GM21528 (cell line): ENCODE results near the gene IDH3G.
"Not testable (repeated sequence)": the region's sequence is repeated elsewhere in the genome, so short reads cannot be mapped to it uniquely, and the experiment has no call there.

ENCODE experiments used
- ATAC-seq: cut with Tn5 transposase; IDR thresholded peaks from one replicate; pipeline ENCODE4 v1.9.1; 2021; ENCODE audit warnings: mild to moderate bottlenecking, moderate library complexity; ENCODE audit not compliant: unreplicated experiment, low FRiP score

IDH3G gene

GRCh38 chrX:153794018-153794896 is at the start of gene IDH3G, which contains the start of gene SSR4:
Gene IDH3G (minus strand): TSS chrX:153794375. CDS start chrX:153794326, 49 bp downstream.
Gene SSR4 (plus strand): TSS chrX:153794668. CDS start chrX:153794688, 20 bp downstream.
- ATAC-seq: peak; percentile 85

DNA sequence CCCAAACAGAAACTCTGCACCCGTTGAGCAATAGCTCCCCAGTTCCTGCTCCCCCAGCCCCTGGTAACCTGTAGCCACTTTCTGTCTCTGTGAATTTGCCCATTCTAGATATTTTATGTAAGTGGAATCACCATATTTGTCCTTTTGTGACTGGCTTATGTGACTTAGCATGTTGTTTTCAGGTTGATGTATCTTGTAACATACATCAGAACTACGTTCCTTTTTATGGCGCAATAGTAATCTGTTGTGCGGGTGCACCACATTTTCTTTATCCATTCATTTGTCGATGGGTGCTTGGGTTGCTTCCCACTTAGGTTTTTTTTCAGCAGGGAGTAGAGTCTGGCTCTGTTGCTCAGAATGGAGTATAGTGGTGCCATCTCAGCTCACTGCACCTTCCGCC is 42.7 kb upstream of the IDH3G start:
- ATAC-seq: no peak

- ATAC-seq: no peak
Measured at GRCh38 chrX:153832728-153833127, 38.6 kb upstream of the IDH3G start.

DNA sequence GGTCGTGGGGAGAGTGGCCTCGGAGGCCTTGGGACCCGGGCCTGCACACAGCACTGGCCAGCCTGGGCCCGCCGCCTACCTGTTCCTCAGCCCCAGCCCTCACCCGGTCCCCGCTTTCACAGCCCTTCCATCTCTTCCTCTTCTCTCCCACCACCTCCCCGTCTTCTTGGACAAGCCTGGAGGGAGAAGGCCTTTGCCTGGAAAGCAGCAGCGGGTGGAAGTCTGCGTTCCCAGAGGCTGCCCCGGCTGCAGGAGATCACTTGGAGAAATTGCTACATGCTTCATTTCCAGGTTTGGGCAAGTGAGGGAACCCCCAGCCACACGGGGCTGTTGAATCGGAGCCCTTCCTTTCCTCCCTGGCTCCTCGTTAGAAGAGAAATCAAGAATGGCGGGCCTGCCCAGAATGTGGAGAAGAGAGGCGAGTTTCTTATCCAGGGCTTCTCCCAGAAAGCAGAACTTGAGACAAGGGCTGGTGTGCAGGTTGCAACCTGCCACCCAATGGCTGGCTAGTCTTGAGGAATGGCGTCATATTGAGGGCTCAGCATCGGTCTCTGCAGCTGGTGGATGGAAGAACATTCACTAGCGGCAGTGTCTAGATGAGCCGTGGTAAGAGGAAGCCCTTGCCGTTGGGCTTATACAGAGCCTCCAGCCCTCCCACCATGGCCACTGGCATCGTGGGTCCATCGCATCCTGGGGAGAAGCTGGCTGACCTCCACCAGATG is 37.4 kb upstream of the IDH3G start:
- no peak for ATAC-seq

- ATAC-seq: no peak
Measured at GRCh38 chrX:153830640-153831428, 36.7 kb upstream of the IDH3G start.

- no peak for ATAC-seq
Measured at GRCh38 chrX:153829799-153830639, 35.8 kb upstream of the IDH3G start, which contains the start of gene PDZD4. Gene PDZD4 (minus strand): TSS chrX:153830544. CDS start chrX:153830298, 246 bp downstream.

- no peak for ATAC-seq
Measured at GRCh38 chrX:153829549-153829798, 35.3 kb upstream of the IDH3G start.

- no peak for ATAC-seq
Measured at GRCh38 chrX:153828723-153829548, 34.8 kb upstream of the IDH3G start.

GRCh38 chrX:153828308-153828707 is 34.1 kb upstream of the IDH3G start:
- no peak for ATAC-seq

- ATAC-seq: no peak
Measured at GRCh38 chrX:153827903-153828302, 33.7 kb upstream of the IDH3G start.

DNA sequence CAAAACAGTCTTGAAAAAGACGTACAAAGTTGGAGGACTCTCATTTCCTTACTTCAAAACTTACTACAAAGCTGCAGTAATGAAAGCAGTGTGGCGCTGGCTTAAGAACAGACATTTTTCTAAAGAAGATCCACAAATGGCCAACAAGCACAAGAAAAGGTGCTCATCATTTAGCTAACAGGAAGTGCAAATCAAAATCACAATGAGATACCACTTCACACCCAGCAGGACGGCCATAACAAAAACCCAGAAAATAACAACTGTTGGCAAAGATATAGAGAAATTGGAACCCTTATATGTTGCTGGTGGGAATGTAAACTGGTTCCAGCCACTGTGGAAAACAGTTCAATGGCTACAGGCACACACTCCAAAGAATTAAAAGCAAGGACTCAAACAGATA is 32.8 kb upstream of the IDH3G start:
- ATAC-seq: no peak

DNA sequence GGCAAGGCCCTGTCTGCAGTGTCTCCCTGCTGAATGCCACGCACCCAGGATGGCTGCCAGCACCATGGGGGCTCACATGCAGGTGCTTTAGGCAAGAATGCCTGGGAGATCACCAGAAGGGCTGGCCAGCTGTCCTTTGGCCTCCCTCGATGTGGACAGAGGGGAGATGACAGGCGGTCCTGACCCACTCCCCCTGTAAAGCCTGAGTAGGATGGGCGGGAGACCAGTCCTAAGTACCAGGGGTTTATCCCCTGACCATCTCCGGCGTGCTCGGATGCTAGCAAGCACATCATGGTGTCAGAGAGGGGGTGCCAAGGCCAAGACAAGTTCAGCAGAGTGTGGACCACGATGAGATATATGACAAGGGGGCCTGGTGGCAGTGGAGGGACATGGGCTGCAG is 30.9 kb upstream of the IDH3G start:
- no peak for ATAC-seq

DNA sequence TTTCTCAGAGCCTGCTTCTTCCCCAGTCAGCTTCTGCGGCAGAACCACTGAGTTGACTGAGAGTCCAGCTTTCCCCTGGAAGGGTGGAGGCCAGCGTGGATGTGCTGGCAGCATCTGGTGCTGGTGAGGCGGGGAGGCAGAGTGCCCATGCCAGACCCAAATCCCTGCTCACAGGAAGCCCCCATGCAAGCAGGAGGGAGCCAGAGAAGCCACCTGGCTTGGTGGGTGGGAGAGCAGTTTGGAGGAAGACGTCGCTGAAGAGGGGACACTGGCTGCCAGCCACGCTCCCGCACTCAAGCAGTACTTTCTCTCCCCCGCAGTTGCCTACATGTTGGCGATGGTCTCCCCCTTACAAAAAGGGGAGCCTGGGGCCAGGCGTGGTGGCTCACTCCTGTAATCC is 30.2 kb upstream of the IDH3G start:
- ATAC-seq: no peak

- ATAC-seq: no peak
Measured at GRCh38 chrX:153821066-153821465, 26.9 kb upstream of the IDH3G start.

GRCh38 chrX:153820601-153821000 is 26.4 kb upstream of the IDH3G start:
- ATAC-seq: no peak

GRCh38 chrX:153819384-153820040 is 25.3 kb upstream of the IDH3G start:
- no peak for ATAC-seq

- ATAC-seq: no peak
Measured at GRCh38 chrX:153818571-153819383, 24.6 kb upstream of the IDH3G start.

- not testable (repeated sequence) for ATAC-seq
Measured at GRCh38 chrX:153818064-153818463, 23.9 kb upstream of the IDH3G start.
